Melanocyte of skin (primary cell): ENCODE data around the gene CARD9. TPM values are rescaled to one million over a fixed set of nuclear protein-coding genes. Genes with fewer than 3 reads are reported as not detected.

Experiments used
- total RNA-seq, 2 donors: library from RNA; depleted of rRNA; stranded (reverse); fragments of >200 nt; gene quantifications; 2 replicates each; pipeline ENCODE4 v1.2.3, GENCODE V29; 2012

The CARD9 gene
- under 1 TPM; under 0.01 to 0.33 TPM for total RNA-seq

GRCh38 chr9:136373300-136374182, at the start of gene CARD9:
CARD9 (minus strand) TSS chr9:136373669; CDS start chr9:136372078, 1,591 bp downstream.

DNA sequence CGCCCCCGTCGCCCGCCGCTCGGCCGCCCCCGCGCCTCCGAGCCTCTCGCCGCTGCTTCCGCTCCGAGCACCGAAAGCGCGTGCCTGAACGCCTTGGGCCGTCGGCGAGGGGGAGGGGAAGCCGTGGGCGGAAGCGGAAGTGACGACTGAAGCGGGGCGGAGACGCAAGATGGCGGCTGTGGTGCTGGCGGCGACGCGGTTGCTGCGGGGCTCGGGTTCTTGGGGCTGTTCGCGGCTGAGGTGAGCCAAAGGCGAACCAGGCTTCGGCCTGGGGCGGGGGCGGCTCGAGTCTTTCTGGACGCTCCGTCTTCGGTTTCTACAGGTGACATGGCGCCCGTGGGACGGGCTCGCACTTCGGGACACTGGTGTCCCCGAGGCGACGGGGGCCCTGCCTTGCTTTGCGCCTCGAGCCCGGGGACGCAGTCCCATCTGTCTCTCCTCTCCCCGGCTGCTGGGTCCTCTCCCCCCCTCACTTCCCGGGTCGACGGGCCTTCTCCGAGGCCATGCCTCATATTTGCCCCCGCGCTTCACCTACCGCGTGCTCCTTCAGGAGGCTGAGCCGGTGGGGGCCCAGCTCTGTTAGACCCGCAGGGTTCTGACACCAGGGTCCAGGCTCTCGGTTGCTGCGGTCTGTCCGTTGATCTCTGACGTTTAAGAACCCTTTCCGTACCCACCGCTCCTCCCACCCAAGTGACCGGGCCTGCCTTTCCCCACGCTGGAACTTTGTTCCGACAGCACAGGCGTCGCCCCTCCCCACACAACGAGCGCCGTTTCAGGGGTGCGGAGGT, 37.2 kb upstream of the CARD9 start, which contains the start of the genes ENTR1 and PMPCA:
Gene ENTR1 (minus strand): TSS at position 115 of the 788 bp plus-strand sequence. CDS start 217 bp downstream, outside the sequence.
Gene PMPCA (plus strand): TSS at position 159 of the 788 bp plus-strand sequence. CDS start 11 bp downstream, at position 170.

DNA sequence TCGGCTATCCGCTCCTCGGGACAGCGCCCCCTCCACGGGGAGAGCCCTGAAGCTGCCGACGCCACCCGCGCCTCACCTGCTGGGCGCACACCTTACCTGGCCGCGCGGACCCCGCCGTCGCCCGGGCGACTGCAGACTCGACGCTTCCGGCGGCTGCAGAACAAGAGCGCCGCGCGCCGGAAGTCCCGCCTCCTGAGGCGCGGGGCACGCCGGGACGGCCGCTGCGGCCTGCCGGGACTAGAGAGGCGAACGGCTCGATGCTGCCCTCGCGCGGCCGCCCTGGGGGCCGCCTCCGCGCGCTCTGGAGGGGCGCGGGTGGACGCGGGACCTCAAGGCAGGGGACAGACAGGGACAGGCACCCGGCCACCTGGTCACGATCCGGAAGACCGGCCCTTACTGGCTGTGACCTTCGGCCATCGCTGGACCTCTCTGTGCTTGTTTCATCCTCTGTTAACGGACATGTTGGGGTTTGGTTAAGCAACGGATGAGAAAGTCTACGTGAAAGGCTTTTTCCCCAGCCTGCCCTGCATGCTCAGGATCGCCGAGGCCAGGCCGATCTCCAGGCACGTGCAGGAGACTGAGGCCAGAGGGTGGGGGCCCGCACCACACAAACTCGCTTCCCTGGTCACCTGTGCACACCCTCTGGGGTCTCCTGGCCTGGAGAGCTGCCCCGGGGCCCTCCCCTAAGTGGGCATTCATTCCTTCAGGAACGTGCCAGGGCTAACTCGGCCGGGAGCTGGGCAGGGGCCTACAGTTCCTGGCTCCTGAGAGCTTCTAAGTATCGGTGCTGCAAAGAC, 26.8 kb upstream of the CARD9 start, which contains the start of gene SNAPC4:
Gene SNAPC4 (minus strand): TSS at position 133 of the 797 bp plus-strand sequence. CDS start 1,742 bp downstream, outside the sequence.

GRCh38 chr9:136363106-136363948, 10.1 kb downstream of the CARD9 start, which contains the start of gene DNLZ:
DNLZ (minus strand) TSS chr9:136363744; CDS start chr9:136363714, 30 bp downstream.

DNA sequence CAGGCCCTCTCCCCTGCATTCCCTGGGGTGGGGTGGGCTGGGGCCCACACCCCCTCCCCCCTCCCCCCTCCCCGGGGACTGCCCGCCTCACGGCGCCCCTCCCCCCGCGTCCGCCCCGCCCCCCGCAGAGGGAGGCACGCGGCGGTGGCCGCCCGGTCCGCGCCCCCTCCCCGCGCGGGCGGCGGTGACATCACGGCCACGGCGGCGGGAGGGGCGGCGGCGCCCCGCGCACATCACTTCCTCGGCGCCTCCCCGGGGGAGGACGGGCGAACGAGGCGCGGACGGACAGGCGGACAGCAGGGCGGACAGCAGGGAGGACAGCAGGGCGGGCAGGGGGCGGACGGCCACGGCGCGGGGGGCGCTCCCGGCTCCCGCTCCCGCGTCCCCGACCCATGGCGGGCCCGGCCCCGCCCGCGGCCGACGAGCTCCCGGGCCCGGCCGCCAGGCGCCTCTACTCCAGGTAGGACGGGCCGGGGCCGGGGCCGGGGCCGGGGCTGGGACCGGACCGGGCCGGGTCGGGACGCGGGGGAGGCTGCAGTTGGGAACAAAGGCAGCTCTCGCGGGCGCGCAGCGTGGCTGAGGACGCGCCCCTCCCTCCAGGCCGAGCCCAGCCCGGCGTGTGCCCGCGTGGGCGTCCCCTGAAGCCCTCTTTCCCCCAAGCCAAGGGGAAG, 46.0 kb downstream of the CARD9 start, which contains the start of gene GPSM1:
Gene GPSM1 (plus strand): TSS at position 236 of the 671 bp plus-strand sequence. CDS start 157 bp downstream, at position 393.

Other genes with a start within 250 kb of the CARD9 start
- not detected for gene LHX3, start 168.5 kb downstream of the CARD9 start, total RNA-seq
- 10 to 100 TPM in 1 of 2 donors, 1 to 10 TPM in 1; 9.6 to 12.3 TPM for gene QSOX2, start 127.9 kb downstream of the CARD9 start, total RNA-seq
- gene CCDC187, start 69.6 kb downstream of the CARD9 start, total RNA-seq: not detected
- 10 to 100 TPM; 19.3 to 24.6 TPM for gene GPSM1, start 46.1 kb downstream of the CARD9 start, total RNA-seq
- 1 to 10 TPM; 5.3 to 5.5 TPM for gene DNLZ, start 9.9 kb downstream of the CARD9 start, total RNA-seq
- 10 to 100 TPM in 1 of 2 donors, 1 to 10 TPM in 1; 7.6 to 12.0 TPM for gene SNAPC4, start 26.5 kb upstream of the CARD9 start, total RNA-seq
- 10 to 100 TPM; 24.4 to 54.3 TPM for gene ENTR1, start 36.9 kb upstream of the CARD9 start, total RNA-seq
- gene PMPCA, start 37.0 kb upstream of the CARD9 start, total RNA-seq: 10 to 100 TPM; 41.6 to 63.9 TPM
- 10 to 100 TPM in 1 of 2 donors, 1 to 10 TPM in 1; 8.0 to 12.7 TPM for gene INPP5E, start 66.2 kb upstream of the CARD9 start, total RNA-seq
- gene SEC16A, start 109.4 kb upstream of the CARD9 start, total RNA-seq: 10 to 100 TPM; 19.6 to 26.6 TPM
- 10 to 100 TPM in 1 of 2 donors, 1 to 10 TPM in 1; 9.6 to 23.0 TPM for gene NOTCH1, start 172.4 kb upstream of the CARD9 start, total RNA-seq